Neural cell (in vitro differentiated cells): ENCODE results near the gene MFSD8.

ENCODE experiments used
- EP300 ChIP-seq: fragments of 450-650 bp; conservative IDR thresholded peaks from 2 replicates; pipeline ENCODE4 v1.6.1; 2014; ENCODE audit warnings: antibody characterized with exemption, mild to moderate bottlenecking, moderate library complexity; ENCODE audit not compliant: poor library complexity, severe bottlenecking
- EZH2 ChIP-seq: fragments of 200-600, 300-800 bp; shearing (Covaris generic), sonication (generic); IDR thresholded peaks from 2 replicates; pipeline ENCODE4 v1.6.1; 2014; ENCODE audit warnings: antibody characterized with exemption, low read length, borderline replicate concordance, mild to moderate bottlenecking; ENCODE audit not compliant: insufficient read depth, poor library complexity, severe bottlenecking
- MXI1 ChIP-seq: fragments of 450-650 bp; conservative IDR thresholded peaks from 2 replicates; pipeline ENCODE4 v1.6.1; 2014; ENCODE audit warnings: antibody characterized with exemption, mild to moderate bottlenecking; ENCODE audit not compliant: poor library complexity, severe bottlenecking
- POLR2AphosphoS5 ChIP-seq: IDR thresholded peaks from 2 replicates; pipeline ENCODE4 v1.6.1; 2012
- RAD21 ChIP-seq: fragments of 450-650 bp; conservative IDR thresholded peaks from 2 replicates; pipeline ENCODE4 v1.6.1; 2014; ENCODE audit warnings: antibody characterized with exemption, mild to moderate bottlenecking, moderate library complexity
- SMC3 ChIP-seq: fragments of 450-650 bp; conservative IDR thresholded peaks from 2 replicates; pipeline ENCODE4 v1.6.1; 2014; ENCODE audit warnings: antibody characterized with exemption, mild to moderate bottlenecking, moderate library complexity; ENCODE audit not compliant: poor library complexity
- TAF1 ChIP-seq: IDR thresholded peaks from 2 replicates; pipeline ENCODE4 v1.6.1; 2012; ENCODE audit warnings: low read depth
- TF ChIP-seq, protein P1 (sequence below): fragments of 450-650 bp; IDR thresholded peaks from 2 replicates; pipeline ENCODE4 v1.5.1; 2014; ENCODE audit warnings: antibody characterized with exemption, mild to moderate bottlenecking, moderate library complexity; ENCODE audit not compliant: poor library complexity, severe bottlenecking
- TF ChIP-seq, protein P2 (sequence below): IDR thresholded peaks from 2 replicates; pipeline ENCODE4 v1.6.1; 2012; ENCODE audit warnings: borderline replicate concordance

DNA sequence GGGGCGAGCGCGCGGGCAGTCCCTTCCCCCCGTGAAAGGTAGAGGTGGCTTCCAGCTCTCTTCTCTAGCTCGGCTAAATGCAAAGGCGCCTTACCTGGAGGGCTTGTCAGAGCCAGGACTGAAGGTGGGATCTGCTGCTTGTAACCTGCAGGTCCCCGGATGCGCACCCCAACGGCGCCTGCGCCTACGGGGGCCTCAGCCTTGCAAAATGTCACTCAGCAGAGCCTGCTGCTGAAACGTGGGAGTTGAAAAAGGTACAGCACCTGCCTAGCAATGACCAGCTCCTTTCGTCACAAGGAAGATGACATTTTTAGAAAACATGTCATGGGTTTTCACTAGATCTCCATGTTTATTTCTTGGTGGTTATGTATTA is 816 bp upstream of the MFSD8 start:
- TF ChIP-seq POLR2AphosphoS5: peak; percentile 90
- no peak for TF ChIP-seq EZH2
- TF ChIP-seq, protein P1, sequence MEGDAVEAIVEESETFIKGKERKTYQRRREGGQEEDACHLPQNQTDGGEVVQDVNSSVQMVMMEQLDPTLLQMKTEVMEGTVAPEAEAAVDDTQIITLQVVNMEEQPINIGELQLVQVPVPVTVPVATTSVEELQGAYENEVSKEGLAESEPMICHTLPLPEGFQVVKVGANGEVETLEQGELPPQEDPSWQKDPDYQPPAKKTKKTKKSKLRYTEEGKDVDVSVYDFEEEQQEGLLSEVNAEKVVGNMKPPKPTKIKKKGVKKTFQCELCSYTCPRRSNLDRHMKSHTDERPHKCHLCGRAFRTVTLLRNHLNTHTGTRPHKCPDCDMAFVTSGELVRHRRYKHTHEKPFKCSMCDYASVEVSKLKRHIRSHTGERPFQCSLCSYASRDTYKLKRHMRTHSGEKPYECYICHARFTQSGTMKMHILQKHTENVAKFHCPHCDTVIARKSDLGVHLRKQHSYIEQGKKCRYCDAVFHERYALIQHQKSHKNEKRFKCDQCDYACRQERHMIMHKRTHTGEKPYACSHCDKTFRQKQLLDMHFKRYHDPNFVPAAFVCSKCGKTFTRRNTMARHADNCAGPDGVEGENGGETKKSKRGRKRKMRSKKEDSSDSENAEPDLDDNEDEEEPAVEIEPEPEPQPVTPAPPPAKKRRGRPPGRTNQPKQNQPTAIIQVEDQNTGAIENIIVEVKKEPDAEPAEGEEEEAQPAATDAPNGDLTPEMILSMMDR: no peak
- no peak for TF ChIP-seq SMC3
- no peak for TF ChIP-seq RAD21
- TF ChIP-seq, protein P2, sequence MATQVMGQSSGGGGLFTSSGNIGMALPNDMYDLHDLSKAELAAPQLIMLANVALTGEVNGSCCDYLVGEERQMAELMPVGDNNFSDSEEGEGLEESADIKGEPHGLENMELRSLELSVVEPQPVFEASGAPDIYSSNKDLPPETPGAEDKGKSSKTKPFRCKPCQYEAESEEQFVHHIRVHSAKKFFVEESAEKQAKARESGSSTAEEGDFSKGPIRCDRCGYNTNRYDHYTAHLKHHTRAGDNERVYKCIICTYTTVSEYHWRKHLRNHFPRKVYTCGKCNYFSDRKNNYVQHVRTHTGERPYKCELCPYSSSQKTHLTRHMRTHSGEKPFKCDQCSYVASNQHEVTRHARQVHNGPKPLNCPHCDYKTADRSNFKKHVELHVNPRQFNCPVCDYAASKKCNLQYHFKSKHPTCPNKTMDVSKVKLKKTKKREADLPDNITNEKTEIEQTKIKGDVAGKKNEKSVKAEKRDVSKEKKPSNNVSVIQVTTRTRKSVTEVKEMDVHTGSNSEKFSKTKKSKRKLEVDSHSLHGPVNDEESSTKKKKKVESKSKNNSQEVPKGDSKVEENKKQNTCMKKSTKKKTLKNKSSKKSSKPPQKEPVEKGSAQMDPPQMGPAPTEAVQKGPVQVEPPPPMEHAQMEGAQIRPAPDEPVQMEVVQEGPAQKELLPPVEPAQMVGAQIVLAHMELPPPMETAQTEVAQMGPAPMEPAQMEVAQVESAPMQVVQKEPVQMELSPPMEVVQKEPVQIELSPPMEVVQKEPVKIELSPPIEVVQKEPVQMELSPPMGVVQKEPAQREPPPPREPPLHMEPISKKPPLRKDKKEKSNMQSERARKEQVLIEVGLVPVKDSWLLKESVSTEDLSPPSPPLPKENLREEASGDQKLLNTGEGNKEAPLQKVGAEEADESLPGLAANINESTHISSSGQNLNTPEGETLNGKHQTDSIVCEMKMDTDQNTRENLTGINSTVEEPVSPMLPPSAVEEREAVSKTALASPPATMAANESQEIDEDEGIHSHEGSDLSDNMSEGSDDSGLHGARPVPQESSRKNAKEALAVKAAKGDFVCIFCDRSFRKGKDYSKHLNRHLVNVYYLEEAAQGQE: peak; percentile 85
- TF ChIP-seq EP300: no peak
- TF ChIP-seq TAF1: no peak
- TF ChIP-seq MXI1: peak; percentile 67
